Right lobe of liver (tissue), 4 donors: ENCODE results near the gene SEC11C.

ENCODE experiments used
- POLR2A ChIP-seq: fragments of 450-650 bp; IDR thresholded peaks from one replicate; pipeline ENCODE4 v1.6.1; 2017; ENCODE audit warnings: antibody characterized with exemption, mild to moderate bottlenecking
- TF ChIP-seq, protein P1 (sequence below), 4 donors: fragments of 200-600 bp in 3 of 4; fragments of 450-650 bp in 1 of 4; IDR thresholded peaks; one replicate each; pipeline versions ENCODE4 v1.5.1 to v1.8.0; 2016 to 2022; ENCODE audit warnings: antibody characterized with exemption in 4 of 4, mild to moderate bottlenecking in 2 of 4
- donor health status: DM: no; HTN: no; CAD: no.
- donor health status: DM: no; HTN: no; CAD: no.
- donor health status: DM: no; HTN: yes; CAD: no.

DNA sequence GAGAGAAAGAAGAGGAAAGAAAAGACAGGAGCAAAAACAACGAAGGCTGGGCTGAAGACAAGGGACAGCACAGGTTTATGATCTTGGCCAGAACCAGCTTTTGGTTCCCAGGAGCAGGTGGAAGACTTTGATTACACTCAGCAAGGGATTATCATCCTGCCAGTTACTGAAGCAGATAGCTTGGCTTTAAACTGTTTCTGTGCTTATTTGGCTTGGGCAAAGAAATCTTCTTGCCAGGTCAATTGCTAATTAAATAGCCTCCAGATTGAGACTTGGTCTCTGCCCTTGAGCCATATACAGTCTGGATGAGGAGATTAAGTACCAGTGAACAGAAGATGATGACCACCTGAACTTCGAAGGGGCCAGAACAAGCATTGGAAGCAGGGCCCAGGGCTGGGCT is 58.0 kb downstream of the SEC11C start:
- TF ChIP-seq, protein P1, sequence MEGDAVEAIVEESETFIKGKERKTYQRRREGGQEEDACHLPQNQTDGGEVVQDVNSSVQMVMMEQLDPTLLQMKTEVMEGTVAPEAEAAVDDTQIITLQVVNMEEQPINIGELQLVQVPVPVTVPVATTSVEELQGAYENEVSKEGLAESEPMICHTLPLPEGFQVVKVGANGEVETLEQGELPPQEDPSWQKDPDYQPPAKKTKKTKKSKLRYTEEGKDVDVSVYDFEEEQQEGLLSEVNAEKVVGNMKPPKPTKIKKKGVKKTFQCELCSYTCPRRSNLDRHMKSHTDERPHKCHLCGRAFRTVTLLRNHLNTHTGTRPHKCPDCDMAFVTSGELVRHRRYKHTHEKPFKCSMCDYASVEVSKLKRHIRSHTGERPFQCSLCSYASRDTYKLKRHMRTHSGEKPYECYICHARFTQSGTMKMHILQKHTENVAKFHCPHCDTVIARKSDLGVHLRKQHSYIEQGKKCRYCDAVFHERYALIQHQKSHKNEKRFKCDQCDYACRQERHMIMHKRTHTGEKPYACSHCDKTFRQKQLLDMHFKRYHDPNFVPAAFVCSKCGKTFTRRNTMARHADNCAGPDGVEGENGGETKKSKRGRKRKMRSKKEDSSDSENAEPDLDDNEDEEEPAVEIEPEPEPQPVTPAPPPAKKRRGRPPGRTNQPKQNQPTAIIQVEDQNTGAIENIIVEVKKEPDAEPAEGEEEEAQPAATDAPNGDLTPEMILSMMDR (IDR thresholded peaks at IDR 0.05) = no peak
- no peak for TF ChIP-seq POLR2A
